Activated naive CD8-positive, alpha-beta T cell treated with anti-CD3 and anti-CD28 coated beads, Interleukin-2, amount 10 ng/mL, durations not matched to agents 7 days and 5 days (primary cell): Measurements from ENCODE around the gene RGS6. TPM values are rescaled to one million over a fixed set of nuclear protein-coding genes. Genes with fewer than 3 reads are reported as not detected.

ENCODE experiments used
- ATAC-seq: fragments of 150-1000 bp; cut with Tn5 transposase; one replicate; pipeline ENCODE4 v1.10.0; 2021; ENCODE audit warnings: low read depth, moderate library complexity
- POLR2A ChIA-PET: fragments of 350-600 bp; sonication (Branson Sonifier 250); formaldehyde crosslinking; loops from one replicate; lab custom pipeline; 2021; ENCODE audit warnings: antibody characterized with exemption; lab: Charles Lee
- DNase-seq: peaks from one replicate; pipeline ENCODE4 v3.0.0; 2021
- H3K27ac Mint-ChIP-seq: one replicate; pipeline ENCODE4 v1.8.0; 2022; ENCODE audit warnings: mild to moderate bottlenecking, mixed read lengths
- H3K27me3 Mint-ChIP-seq: one replicate; pipeline ENCODE4 v1.8.0; 2022; ENCODE audit warnings: mild to moderate bottlenecking, moderate library complexity, mixed read lengths
- H3K36me3 Mint-ChIP-seq: one replicate; pipeline ENCODE4 v1.8.0; 2021; ENCODE audit warnings: mild to moderate bottlenecking, mixed read lengths
- H3K4me1 Mint-ChIP-seq: one replicate; pipeline ENCODE4 v1.8.0; 2021; ENCODE audit warnings: mixed read lengths
- H3K4me3 Mint-ChIP-seq: one replicate; pipeline ENCODE4 v1.8.0; 2022; ENCODE audit warnings: mild to moderate bottlenecking, moderate library complexity, mixed read lengths
- H3K9me3 Mint-ChIP-seq: one replicate; pipeline ENCODE4 v1.8.0; 2021; ENCODE audit warnings: mixed read lengths
- total RNA-seq, 2 experiments: library from RNA; stranded (reverse); gene quantifications; one replicate each; pipeline ENCODE4 v1.2.3, GENCODE V29; 2021

Gene RGS6
- total RNA-seq, 2 experiments from 2014 or later = 0.08 TPM; not detected in 1

DNA sequence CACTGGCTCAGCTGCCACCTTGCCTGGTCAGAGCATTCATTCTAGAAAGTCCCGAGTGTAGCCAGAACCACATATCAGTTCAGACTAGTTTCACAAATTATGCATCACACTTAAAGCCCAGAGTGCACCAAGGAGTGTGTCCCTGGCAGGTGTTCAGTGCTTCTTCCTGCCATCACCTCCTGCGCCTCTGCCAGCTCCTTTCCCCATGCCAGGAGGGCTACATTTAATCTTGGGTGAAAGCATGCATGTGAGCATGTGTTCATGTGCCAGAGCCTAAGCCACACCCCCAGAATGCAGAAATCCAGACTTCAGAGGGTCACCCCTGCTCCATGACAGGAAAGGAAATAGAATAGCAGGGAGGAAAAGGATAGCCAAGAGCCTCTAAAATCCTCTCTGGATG, 580.1 kb downstream of the RGS6 start:
- H3K36me3 Mint-ChIP-seq = peaks cover 3% of the 10 kb centered on the region
- H3K27me3 Mint-ChIP-seq = peaks cover 33% of the 10 kb centered on the region
- no peak overlapping the region for H3K4me3 Mint-ChIP-seq
- no peaks in the 10 kb centered on the region for H3K9me3 Mint-ChIP-seq
- H3K4me1 Mint-ChIP-seq = peaks cover 34% of the 10 kb centered on the region
- H3K27ac Mint-ChIP-seq = no peak overlapping the region
- POLR2A ChIA-PET = interaction anchor here (2.0 kb wide), 1 partner anchor 437 kb away, joined by 5 read pairs; no protein-coding TSS in a partner anchor
- ATAC-seq (no peak), DNase-seq (no peak)

DNA sequence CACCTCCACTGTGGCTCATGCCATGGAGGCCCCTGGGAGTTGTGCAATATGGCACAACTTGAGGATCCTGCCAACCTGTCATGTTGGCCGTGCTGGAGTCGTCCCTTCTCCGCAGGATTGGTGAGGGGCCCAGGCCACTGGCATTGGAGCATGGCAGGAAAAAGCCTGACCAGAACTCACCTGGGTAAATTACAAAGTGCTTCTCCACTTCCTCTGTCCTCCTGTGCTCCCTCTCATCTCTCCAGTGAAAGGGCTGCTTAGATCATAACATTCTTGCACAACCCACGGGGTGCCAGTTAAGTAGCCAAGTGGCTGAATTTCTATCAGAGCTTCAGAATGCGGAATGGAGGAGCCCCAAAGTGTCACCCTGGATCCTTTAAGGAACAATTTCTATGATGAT, 580.7 kb downstream of the RGS6 start:
- no peak for DNase-seq

DNA sequence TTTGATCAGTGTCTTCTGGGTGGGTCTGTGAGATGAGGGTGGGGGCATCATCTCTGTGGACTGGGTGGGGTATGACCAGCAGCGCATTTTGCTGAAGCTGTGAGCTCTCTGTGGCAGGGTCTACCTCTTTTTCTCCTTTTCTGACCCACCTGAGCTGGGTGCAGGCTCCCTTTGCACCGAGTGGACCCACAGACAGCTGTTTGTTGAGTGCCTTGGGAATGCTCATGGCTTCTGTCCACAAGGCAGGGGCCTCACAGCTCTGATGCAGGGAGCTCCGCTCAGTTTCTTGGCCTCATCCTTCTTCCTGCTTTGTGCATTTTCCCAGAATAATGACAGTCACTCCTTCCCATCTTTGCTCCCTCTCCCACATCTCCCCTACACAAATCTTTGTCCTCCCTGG, 581.1 kb downstream of the RGS6 start:
- no peak for ATAC-seq

More for the DNA sequence above, 580.7 kb downstream of the RGS6 start:
- Mint-ChIP-seq H3K36me3 (no peaks in the 10 kb centered on the region), H3K27ac (peak overlapping the region; percentile 45), H3K4me3 (no peak overlapping the region), H3K4me1 (peaks cover 40% of the 10 kb centered on the region), H3K27me3 (peaks cover 30% of the 10 kb centered on the region), H3K9me3 (no peaks in the 10 kb centered on the region)
- ATAC-seq = no peak
- POLR2A ChIA-PET = interaction anchor here (1.5 to 2.0 kb wide), 2 partner anchors 36 to 436 kb away, joined by 5 to 9 read pairs; no protein-coding TSS in a partner anchor

DNA sequence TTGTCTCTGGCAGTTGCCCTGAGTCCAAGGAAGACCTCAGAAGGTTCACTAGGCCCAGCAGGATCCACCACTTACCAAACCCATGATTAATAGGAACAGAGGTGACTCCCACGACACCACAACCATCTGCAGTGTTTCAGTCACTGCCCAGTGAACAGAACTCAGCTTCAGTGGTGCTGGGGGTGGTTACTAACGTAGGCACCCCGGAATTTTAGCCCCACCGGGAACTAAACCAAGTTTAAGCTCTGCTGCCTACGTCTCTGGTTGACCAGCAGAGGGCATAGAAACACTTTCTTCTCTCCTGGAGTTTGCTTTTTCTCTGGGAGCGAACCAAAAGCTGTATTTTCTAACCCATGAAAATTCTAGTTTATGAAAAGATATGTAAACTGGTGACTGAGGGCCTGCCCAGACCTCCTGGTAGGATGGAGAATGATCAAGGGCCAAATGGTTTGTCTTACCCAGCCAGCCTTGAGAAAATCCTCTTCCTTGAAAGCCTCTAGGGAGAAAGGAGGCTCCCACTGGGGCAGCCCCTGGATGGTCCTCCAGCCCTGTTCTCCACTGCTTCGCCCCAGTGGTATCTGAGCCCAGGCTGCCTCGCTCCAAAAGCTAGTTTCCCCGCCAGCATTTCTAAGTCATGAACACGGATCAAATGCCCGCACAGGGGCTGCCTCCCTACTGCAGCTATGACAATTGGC, 581.9 kb downstream of the RGS6 start:
- ATAC-seq (no peak), DNase-seq (no peak)
- H3K27me3 Mint-ChIP-seq = peaks cover 30% of the 10 kb centered on the region
- POLR2A ChIA-PET = interaction anchor here (0.6 to 2.0 kb wide), 4 partner anchors 37 to 544 kb away, joined by 3 to 9 read pairs (median 6); partner anchors contain the start of gene RBM25
- no peaks in the 10 kb centered on the region for H3K36me3 Mint-ChIP-seq
- H3K27ac Mint-ChIP-seq = peak overlapping the region; percentile 78
- no peak overlapping the region for H3K4me3 Mint-ChIP-seq
- H3K4me1 Mint-ChIP-seq = peaks cover 51% of the 10 kb centered on the region
- no peaks in the 10 kb centered on the region for H3K9me3 Mint-ChIP-seq

More for the DNA sequence above, 581.1 kb downstream of the RGS6 start:
- H3K4me1 Mint-ChIP-seq = peaks cover 44% of the 10 kb centered on the region
- peaks cover 30% of the 10 kb centered on the region for H3K27me3 Mint-ChIP-seq
- POLR2A ChIA-PET = interaction anchor here (1.5 to 2.0 kb wide), 3 partner anchors 36 to 545 kb away, joined by 5 to 9 read pairs (median 7); partner anchors contain the start of gene RBM25
- no peaks in the 10 kb centered on the region for H3K9me3 Mint-ChIP-seq
- H3K36me3 Mint-ChIP-seq = no peaks in the 10 kb centered on the region
- H3K4me3 Mint-ChIP-seq = no peak overlapping the region
- H3K27ac Mint-ChIP-seq = peak overlapping the region; percentile 78
- DNase-seq = no peak

DNA sequence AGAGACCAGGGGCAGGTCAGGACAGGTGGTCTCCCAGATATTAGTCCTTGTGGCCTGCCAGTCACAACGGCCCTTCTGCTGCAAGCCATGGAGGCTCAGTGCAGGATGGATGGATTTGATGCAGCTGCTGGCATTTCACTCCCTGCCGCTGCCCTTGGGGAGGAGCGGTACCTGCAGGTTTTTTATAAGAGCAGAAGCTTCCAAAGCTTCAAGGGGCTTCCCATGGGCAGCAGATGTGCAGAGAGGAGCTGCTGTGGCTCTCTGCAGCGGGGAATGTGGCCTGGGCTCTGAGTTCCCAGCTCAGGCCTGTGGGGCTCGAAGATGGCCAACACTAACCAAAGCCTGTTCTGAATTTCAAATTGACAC, 582.4 kb downstream of the RGS6 start:
- POLR2A ChIA-PET = interaction anchor here (1.5 to 1.6 kb wide), 2 partner anchors 38 to 544 kb away, joined by 7 to 9 read pairs; partner anchors contain the start of gene RBM25
- DNase-seq = no peak
- ATAC-seq = no peak
- H3K27ac Mint-ChIP-seq = no peak overlapping the region
- peaks cover under 1% of the 10 kb centered on the region for H3K36me3 Mint-ChIP-seq
- H3K4me3 Mint-ChIP-seq = no peak overlapping the region
- peaks cover 56% of the 10 kb centered on the region for H3K4me1 Mint-ChIP-seq
- H3K9me3 Mint-ChIP-seq = no peaks in the 10 kb centered on the region
- peaks cover 28% of the 10 kb centered on the region for H3K27me3 Mint-ChIP-seq

DNA sequence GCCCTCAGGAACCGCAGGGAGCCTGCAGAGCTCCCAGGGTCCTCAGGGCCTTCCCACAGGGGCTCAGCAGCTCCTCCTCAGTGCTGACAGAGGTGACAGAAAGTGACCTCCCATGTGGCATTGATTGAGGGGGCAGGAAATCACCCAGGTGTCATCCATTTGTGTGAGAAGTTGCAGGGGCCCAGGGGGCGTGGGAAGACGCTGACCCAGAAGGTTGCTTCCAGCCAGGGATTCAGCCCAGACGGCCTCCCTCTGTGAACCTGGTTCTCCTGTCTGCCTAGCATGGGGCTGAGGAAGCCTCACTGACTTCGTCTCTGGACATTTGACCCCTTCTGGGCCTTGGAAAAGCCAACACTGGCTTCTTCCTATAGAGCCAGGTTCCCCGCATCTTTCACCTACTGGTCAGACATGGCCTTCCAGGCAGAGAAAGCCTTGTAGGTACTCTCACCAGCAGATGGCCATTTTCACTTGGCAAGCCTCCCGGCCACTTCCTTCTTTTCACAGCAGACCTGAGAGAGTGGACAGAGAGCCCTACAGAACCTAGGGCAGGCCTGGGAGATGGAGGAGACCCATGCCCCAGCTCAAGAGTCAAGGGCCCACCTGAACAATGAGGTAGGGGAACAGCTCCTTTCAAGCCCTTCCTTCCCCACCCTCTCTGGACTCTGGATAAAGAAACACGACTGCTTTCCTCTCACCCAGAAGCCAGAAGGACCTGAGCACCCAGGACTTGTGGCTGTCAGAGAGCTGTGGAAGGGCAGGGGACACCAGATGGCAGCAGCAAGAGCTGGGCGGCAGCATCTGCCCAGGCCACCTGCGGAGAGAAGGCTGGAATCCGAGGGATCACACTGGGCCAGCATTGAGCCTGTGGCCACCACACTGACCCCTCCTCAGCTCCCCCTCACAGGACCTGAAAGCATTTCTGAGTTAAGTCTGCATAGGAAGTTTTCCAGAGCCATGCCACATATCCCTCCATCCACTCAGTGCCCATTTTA, 583.8 kb downstream of the RGS6 start:
- POLR2A ChIA-PET = interaction anchor here (1.0 to 3.2 kb wide), 4 partner anchors 16 to 388 kb away, joined by 4 to 15 read pairs (median 6); no protein-coding TSS in a partner anchor
- ATAC-seq (no peak), DNase-seq (no peak)
- H3K27me3 Mint-ChIP-seq = peaks cover 16% of the 10 kb centered on the region
- H3K9me3 Mint-ChIP-seq = peaks cover 4% of the 10 kb centered on the region
- no peak overlapping the region for H3K27ac Mint-ChIP-seq
- H3K4me1 Mint-ChIP-seq = peaks cover 63% of the 10 kb centered on the region
- H3K4me3 Mint-ChIP-seq = no peak overlapping the region
- H3K36me3 Mint-ChIP-seq = peaks cover 13% of the 10 kb centered on the region

DNA sequence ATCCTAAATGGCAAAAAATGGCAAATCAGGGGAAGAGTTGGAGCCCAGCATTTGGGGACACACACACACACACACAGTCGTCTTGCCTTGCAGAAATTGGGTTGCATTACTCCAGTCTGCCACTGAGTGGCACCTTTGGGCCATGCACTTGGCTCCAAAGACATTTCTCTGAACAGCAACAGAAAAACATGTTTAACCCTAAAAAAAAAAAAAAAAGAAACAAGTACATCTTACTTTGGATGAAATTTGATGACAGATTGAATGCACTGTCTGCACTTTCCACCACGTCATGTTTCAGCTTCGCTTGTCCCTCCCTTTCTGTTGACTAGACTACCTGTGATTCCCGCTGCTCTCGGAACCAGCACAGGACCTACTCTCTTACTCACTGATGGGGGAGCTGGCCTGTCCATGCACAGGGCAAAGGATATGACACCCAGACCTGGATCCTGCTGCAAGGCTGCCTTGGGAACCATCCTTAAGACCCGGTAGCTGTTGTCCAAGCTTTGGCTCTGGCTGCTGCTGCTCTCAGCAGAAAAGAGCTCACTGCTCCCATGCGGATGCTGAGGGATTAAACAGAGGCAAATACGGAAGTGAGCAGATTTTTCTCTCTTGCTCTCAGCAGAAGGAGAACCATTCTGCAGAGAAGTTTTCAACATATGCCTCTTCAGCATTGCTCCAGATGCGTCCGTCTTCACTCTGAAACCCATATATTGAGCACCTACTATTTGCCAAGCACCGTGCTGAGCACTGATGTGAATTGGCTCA, 584.9 kb downstream of the RGS6 start:
- Mint-ChIP-seq H3K36me3 (peaks cover 20% of the 10 kb centered on the region), H3K27me3 (peaks cover 8% of the 10 kb centered on the region), H3K4me1 (peaks cover 62% of the 10 kb centered on the region), H3K4me3 (peak overlapping the region; percentile 42), H3K27ac (peak overlapping the region; percentile 5), H3K9me3 (peaks cover 10% of the 10 kb centered on the region)
- POLR2A ChIA-PET = interaction anchor here (1.1 to 3.2 kb wide), 5 partner anchors 28 to 387 kb away, joined by 3 to 19 read pairs (median 6); partner anchors contain the start of gene DPF3
- DNase-seq = peak; percentile 76
- ATAC-seq = no peak

DNA sequence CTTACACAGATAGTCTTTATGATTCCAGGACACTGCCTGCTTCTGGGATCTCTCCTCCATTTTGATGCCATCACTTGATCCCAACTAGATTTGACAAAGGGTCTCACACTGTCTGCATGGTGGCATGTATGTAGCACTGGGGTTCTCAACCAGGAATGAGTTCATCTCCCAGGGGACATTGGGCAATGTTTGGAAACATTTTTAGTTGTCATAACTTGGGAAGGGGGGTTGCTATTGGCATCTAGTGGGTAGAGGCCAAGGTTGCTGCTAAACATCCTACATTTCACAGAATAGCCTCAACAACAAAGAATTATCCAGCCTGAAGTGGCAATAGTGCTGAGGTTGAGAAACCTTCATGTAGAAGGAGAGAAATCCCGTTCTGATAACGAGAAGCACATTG, 585.5 kb downstream of the RGS6 start:
- H3K9me3 Mint-ChIP-seq = peaks cover 11% of the 10 kb centered on the region
- peaks cover 5% of the 10 kb centered on the region for H3K27me3 Mint-ChIP-seq
- peaks cover 59% of the 10 kb centered on the region for H3K4me1 Mint-ChIP-seq
- POLR2A ChIA-PET = interaction anchor here (1.0 to 3.2 kb wide), 8 partner anchors 41 to 618 kb away, joined by 3 to 19 read pairs (median 4); partner anchors contain the start of genes DPF3 and PSEN1
- DNase-seq = no peak
- H3K27ac Mint-ChIP-seq = peak overlapping the region; percentile 92
- peaks cover 22% of the 10 kb centered on the region for H3K36me3 Mint-ChIP-seq
- H3K4me3 Mint-ChIP-seq = peak overlapping the region; percentile 72
- no peak for ATAC-seq

DNA sequence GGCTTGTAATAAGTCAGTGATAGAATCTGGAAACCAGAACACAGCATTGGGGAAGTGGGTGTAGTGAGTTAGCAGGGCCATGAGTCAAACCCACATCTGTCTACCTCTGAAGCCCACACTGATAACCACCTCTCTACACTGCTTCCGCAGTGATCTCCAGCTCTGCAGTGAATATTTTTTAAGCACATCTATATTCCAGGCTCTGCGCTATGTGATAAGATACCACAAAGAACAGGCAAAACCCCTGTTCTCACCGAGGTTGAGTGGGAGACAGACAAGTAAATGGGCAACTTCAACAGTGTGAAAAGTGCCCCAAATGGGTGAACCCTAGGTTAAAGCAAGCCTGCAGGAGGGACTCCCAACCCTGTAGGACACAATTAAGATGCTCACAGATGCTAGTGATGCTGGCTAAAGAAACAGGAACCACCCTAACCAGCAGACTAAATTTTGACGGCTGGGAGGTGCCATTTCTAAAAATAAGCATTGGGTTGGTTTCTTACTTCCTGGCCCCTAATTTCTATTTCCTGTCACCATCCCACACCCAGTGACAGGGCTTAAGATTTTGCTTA, 586.7 kb downstream of the RGS6 start:
- Mint-ChIP-seq H3K4me1 (peaks cover 53% of the 10 kb centered on the region), H3K36me3 (peaks cover 22% of the 10 kb centered on the region), H3K27ac (peak overlapping the region; percentile 92), H3K9me3 (peaks cover 11% of the 10 kb centered on the region), H3K27me3 (no peaks in the 10 kb centered on the region), H3K4me3 (peak overlapping the region; percentile 72)
- DNase-seq = peak; percentile 55
- ATAC-seq = peak; percentile 83
- POLR2A ChIA-PET = interaction anchor here (0.8 to 2.9 kb wide), 12 partner anchors 14 to 617 kb away, joined by 3 to 19 read pairs (median 4); partner anchors contain the start of genes DPF3 and PSEN1

DNA sequence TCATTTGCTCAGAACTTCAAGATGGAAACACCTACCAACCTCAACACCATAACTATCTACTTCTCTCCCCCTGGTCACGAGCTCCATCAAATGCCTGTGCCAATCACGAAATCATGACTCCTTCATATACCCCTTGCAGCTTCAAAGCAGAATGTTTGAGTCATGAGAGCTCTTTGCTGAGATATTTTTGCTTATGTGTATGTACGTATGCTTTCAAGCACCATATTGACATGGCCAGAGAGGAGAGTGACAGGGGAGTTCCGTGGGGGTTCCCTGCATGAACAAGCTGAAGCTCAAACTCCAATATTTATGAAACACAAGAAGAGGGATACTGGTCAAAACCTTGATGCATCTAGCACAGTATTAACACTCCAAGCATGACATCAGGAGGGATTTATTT, 587.3 kb downstream of the RGS6 start:
- Mint-ChIP-seq H3K4me3 (peak overlapping the region; percentile 72), H3K9me3 (peaks cover 11% of the 10 kb centered on the region), H3K36me3 (peaks cover 24% of the 10 kb centered on the region), H3K27ac (peak overlapping the region; percentile 92), H3K4me1 (peaks cover 53% of the 10 kb centered on the region), H3K27me3 (no peaks in the 10 kb centered on the region)
- POLR2A ChIA-PET = interaction anchor here (0.6 to 2.9 kb wide), 8 partner anchors 13 to 429 kb away, joined by 3 to 19 read pairs (median 4); partner anchors contain the start of gene DPF3
- peak; percentile 11 for ATAC-seq
- no peak for DNase-seq

DNA sequence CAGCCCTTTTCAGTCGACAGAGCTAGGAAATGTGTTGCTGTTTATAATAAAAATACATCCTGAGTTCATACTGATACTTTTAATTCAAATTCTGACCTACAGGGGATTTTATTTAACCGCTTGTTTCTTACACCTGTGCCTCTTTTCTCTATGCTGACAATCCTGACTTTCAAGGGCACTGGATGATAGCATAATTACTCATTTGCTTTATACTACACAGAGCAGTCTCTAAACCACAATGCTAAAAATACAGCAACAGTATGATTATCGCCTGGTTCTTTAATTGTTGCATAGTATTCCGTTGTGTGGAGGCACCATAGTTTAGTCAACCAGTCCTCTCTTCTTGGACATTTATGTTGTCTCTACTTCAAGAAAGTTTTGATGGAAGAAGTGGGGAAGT, 588.8 kb downstream of the RGS6 start:
- no peak for DNase-seq
- no peak for ATAC-seq
- Mint-ChIP-seq H3K27me3 (no peaks in the 10 kb centered on the region), H3K36me3 (peaks cover 24% of the 10 kb centered on the region), H3K4me1 (peaks cover 61% of the 10 kb centered on the region), H3K9me3 (peaks cover 11% of the 10 kb centered on the region), H3K4me3 (no peak overlapping the region), H3K27ac (no peak overlapping the region)
- POLR2A ChIA-PET = no interaction called here
